WTC11 (cell line): ENCODE measurements around the gene RPL13. TPM values are rescaled to one million over a fixed set of nuclear protein-coding genes. Genes with fewer than 3 reads are reported as not detected.

ENCODE experiments used
- ATAC-seq: fragments of 200-7000 bp; cut with Tn5 transposase; 2 replicates; pipeline ENCODE4 v1.10.0; 2021; ENCODE audit warnings: mild to moderate bottlenecking, moderate library complexity
- CTCF ChIA-PET: fragments of 300-600 bp; sonication (Branson Sonifier 250); formaldehyde crosslinking; loops from one replicate; lab custom pipeline; 2021; ENCODE audit warnings: antibody characterized with exemption; lab: Charles Lee
- POLR2A ChIA-PET: fragments of 350-600 bp; sonication (Branson Sonifier 250); formaldehyde crosslinking; loops from one replicate; lab custom pipeline; 2021; ENCODE audit warnings: antibody characterized with exemption; lab: Charles Lee
- DNase-seq: peaks from one replicate; pipeline ENCODE4 v3.0.0; 2021; ENCODE audit warnings: low spot score
- H3K27ac Mint-ChIP-seq: 2 replicates; pipeline ENCODE4 v1.8.0; 2021; ENCODE audit warnings: mixed read lengths
- H3K27me3 Mint-ChIP-seq: 2 replicates; pipeline ENCODE4 v1.8.0; 2021; ENCODE audit warnings: low read depth, mild to moderate bottlenecking, moderate library complexity, mixed read lengths
- H3K36me3 Mint-ChIP-seq: 2 replicates; pipeline ENCODE4 v1.8.0; 2021; ENCODE audit warnings: mixed read lengths
- H3K4me1 Mint-ChIP-seq: 2 replicates; pipeline ENCODE4 v1.8.0; 2022; ENCODE audit warnings: mixed read lengths
- H3K4me3 Mint-ChIP-seq: 2 replicates; pipeline ENCODE4 v1.8.0; 2021; ENCODE audit warnings: mild to moderate bottlenecking, moderate library complexity, mixed read lengths
- H3K9me3 Mint-ChIP-seq: 2 replicates; pipeline ENCODE4 v1.8.0; 2021; ENCODE audit warnings: mixed read lengths
- ATF3 ChIP-seq: sonication (generic); formaldehyde crosslinking; conservative IDR thresholded peaks from 2 replicates; pipeline ENCODE4 v1.8.1; 2022; ENCODE audit warnings: mild to moderate bottlenecking, missing genetic modification reagents
- CDX4 ChIP-seq: fragments of 250-450 bp; sonication (Bioruptor Pico); IDR thresholded peaks from 2 replicates; pipeline ENCODE4 v1.9.0; 2021; ENCODE audit warnings: moderate library complexity, mild to moderate bottlenecking, inconsistent platforms, borderline replicate concordance
- CREM ChIP-seq: sonication (generic); formaldehyde crosslinking; IDR thresholded peaks from 2 replicates; pipeline ENCODE4 v1.8.1; 2022; ENCODE audit warnings: mild to moderate bottlenecking, missing genetic modification reagents, moderate library complexity
- JUN ChIP-seq: sonication (generic); formaldehyde crosslinking; IDR thresholded peaks from 2 replicates; pipeline ENCODE4 v1.8.0; 2023; ENCODE audit warnings: mild to moderate bottlenecking, missing genetic modification reagents
- MAX ChIP-seq: sonication (generic); formaldehyde crosslinking; IDR thresholded peaks from 2 replicates; pipeline ENCODE4 v1.8.0; 2022; ENCODE audit warnings: mild to moderate bottlenecking, missing genetic modification reagents
- MLX ChIP-seq: sonication (generic); formaldehyde crosslinking; IDR thresholded peaks from 2 replicates; pipeline ENCODE4 v1.8.1; 2023; ENCODE audit warnings: mild to moderate bottlenecking, missing genetic modification reagents, moderate library complexity
- MXD4 ChIP-seq: fragments of 250-450 bp; sonication (Bioruptor Pico); IDR thresholded peaks from 2 replicates; pipeline ENCODE4 v1.8.0; 2021; ENCODE audit warnings: mild to moderate bottlenecking, moderate library complexity, borderline replicate concordance
- MYBL2 ChIP-seq: sonication (generic); formaldehyde crosslinking; IDR thresholded peaks from 2 replicates; pipeline ENCODE4 v1.8.1; 2023; ENCODE audit warnings: mild to moderate bottlenecking, moderate library complexity, missing genetic modification reagents
- NFYB ChIP-seq: sonication (generic); formaldehyde crosslinking; conservative IDR thresholded peaks from 2 replicates; pipeline ENCODE4 v1.8.0; 2022; ENCODE audit warnings: low read depth, missing genetic modification reagents
- SOX15 ChIP-seq: fragments of 250-450 bp; sonication (Bioruptor Pico); IDR thresholded peaks from 2 replicates; pipeline ENCODE4 v1.9.0; 2021; ENCODE audit warnings: mild to moderate bottlenecking
- TEAD1 ChIP-seq: sonication (generic); formaldehyde crosslinking; IDR thresholded peaks from 2 replicates; pipeline ENCODE4 v1.8.0; 2022; ENCODE audit warnings: mild to moderate bottlenecking, missing genetic modification reagents
- ZNF317 ChIP-seq: sonication (generic); formaldehyde crosslinking; IDR thresholded peaks from 2 replicates; pipeline ENCODE4 v1.8.1; 2023; ENCODE audit warnings: low read depth, mild to moderate bottlenecking, moderate library complexity, missing genetic modification reagents, borderline replicate concordance
- ZNF423 ChIP-seq: fragments of 250-450 bp; sonication (Bioruptor Pico); IDR thresholded peaks from 2 replicates; pipeline ENCODE4 v2.1.2; 2022; ENCODE audit warnings: mild to moderate bottlenecking, moderate library complexity
- total RNA-seq: library from RNA; stranded (reverse); gene quantifications from 3 replicates; pipeline ENCODE4 v1.2.3, GENCODE V29; 2021
- TF ChIP-seq, protein P1 (sequence below): sonication (generic); formaldehyde crosslinking; IDR thresholded peaks from 2 replicates; pipeline ENCODE4 v1.8.0; 2023; ENCODE audit warnings: missing genetic modification reagents, mild to moderate bottlenecking, borderline replicate concordance
- TF ChIP-seq, protein P2 (sequence below): sonication (generic); formaldehyde crosslinking; IDR thresholded peaks from 2 replicates; pipeline ENCODE4 v1.8.0; 2022; ENCODE audit warnings: mild to moderate bottlenecking, missing genetic modification reagents

RPL13 gene
- total RNA-seq, 1 experiment from 2014 or later, result 2,631 TPM

DNA sequence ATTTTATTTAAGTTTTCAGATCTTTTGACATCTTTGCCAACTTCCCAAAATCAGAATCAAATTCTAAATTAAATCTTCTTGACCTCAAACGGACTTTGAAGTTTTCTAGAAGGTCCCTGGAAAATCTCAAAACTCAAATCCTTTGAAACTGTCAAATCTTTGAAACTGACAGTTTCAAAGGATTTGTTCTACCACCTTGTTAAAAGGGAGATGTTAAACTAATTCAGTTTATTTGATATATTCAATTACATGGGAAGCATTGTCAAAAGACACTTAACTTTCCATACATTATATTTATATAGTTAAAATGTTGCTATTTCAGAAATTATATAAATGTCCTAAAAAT is 49.6 kb downstream of the RPL13 start:
- POLR2A ChIA-PET, result no interaction called here
- peaks cover 5% of the 10 kb centered on the region for H3K9me3 Mint-ChIP-seq
- H3K36me3 Mint-ChIP-seq, result no peaks in the 10 kb centered on the region
- H3K27ac Mint-ChIP-seq, result no peak overlapping the region
- TF ChIP-seq CREM (CRISPR knock-in tag) (no peak), MYBL2 (no peak), ZNF317 (CRISPR knock-in tag) (no peak), MAX (no peak)
- TF ChIP-seq, all 79 proteins: peak for 0
- no peaks in the 10 kb centered on the region for H3K27me3 Mint-ChIP-seq
- DNase-seq (no peak), ATAC-seq (no peak)
- no peak overlapping the region for H3K4me3 Mint-ChIP-seq
- peaks cover 11% of the 10 kb centered on the region for H3K4me1 Mint-ChIP-seq
- CTCF ChIA-PET, result interaction anchor here (1.5 kb wide), 1 partner anchor 44 kb away, joined by 3 read pairs; no protein-coding TSS in a partner anchor

GRCh38 chr16:89612415-89613166 is 52.1 kb downstream of the RPL13 start:
- ATAC-seq, result no peak
- peaks cover 11% of the 10 kb centered on the region for H3K4me1 Mint-ChIP-seq
- peak overlapping the region; percentile 97 for H3K27ac Mint-ChIP-seq
- H3K27me3 Mint-ChIP-seq, result no peaks in the 10 kb centered on the region
- peak overlapping the region; percentile 51; the same call in 1 of the 2 replicates for H3K4me3 Mint-ChIP-seq
- ChIA-PET POLR2A (interaction anchor here (1.2 kb wide), 1 partner anchor 23 kb away, joined by 3 read pairs; no protein-coding TSS in a partner anchor), CTCF (interaction anchor here (1.5 to 6.2 kb wide), 4 partner anchors 11 to 47 kb away, joined by 7 to 79 read pairs (median 32); no protein-coding TSS in a partner anchor)
- TF ChIP-seq, protein P1, sequence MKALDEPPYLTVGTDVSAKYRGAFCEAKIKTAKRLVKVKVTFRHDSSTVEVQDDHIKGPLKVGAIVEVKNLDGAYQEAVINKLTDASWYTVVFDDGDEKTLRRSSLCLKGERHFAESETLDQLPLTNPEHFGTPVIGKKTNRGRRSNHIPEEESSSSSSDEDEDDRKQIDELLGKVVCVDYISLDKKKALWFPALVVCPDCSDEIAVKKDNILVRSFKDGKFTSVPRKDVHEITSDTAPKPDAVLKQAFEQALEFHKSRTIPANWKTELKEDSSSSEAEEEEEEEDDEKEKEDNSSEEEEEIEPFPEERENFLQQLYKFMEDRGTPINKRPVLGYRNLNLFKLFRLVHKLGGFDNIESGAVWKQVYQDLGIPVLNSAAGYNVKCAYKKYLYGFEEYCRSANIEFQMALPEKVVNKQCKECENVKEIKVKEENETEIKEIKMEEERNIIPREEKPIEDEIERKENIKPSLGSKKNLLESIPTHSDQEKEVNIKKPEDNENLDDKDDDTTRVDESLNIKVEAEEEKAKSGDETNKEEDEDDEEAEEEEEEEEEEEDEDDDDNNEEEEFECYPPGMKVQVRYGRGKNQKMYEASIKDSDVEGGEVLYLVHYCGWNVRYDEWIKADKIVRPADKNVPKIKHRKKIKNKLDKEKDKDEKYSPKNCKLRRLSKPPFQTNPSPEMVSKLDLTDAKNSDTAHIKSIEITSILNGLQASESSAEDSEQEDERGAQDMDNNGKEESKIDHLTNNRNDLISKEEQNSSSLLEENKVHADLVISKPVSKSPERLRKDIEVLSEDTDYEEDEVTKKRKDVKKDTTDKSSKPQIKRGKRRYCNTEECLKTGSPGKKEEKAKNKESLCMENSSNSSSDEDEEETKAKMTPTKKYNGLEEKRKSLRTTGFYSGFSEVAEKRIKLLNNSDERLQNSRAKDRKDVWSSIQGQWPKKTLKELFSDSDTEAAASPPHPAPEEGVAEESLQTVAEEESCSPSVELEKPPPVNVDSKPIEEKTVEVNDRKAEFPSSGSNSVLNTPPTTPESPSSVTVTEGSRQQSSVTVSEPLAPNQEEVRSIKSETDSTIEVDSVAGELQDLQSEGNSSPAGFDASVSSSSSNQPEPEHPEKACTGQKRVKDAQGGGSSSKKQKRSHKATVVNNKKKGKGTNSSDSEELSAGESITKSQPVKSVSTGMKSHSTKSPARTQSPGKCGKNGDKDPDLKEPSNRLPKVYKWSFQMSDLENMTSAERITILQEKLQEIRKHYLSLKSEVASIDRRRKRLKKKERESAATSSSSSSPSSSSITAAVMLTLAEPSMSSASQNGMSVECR (CRISPR knock-in tag), result no peak
- TF ChIP-seq ATF3 (CRISPR knock-in tag) (no peak), CDX4 (CRISPR knock-in tag) (no peak), MLX (no peak), MXD4 (no peak), JUN (CRISPR knock-in tag) (no peak), NFYB (no peak), TEAD1 (CRISPR knock-in tag) (no peak), ZNF423 (CRISPR knock-in tag) (no peak), ZNF317 (CRISPR knock-in tag) (no peak), SOX15 (no peak)
- TF ChIP-seq, protein P2, sequence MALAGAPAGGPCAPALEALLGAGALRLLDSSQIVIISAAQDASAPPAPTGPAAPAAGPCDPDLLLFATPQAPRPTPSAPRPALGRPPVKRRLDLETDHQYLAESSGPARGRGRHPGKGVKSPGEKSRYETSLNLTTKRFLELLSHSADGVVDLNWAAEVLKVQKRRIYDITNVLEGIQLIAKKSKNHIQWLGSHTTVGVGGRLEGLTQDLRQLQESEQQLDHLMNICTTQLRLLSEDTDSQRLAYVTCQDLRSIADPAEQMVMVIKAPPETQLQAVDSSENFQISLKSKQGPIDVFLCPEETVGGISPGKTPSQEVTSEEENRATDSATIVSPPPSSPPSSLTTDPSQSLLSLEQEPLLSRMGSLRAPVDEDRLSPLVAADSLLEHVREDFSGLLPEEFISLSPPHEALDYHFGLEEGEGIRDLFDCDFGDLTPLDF (CRISPR knock-in tag), result no peak
- H3K9me3 Mint-ChIP-seq, result peaks cover 5% of the 10 kb centered on the region
- no peak for DNase-seq
- no peaks in the 10 kb centered on the region for H3K36me3 Mint-ChIP-seq
